Measurements from ENCODE around the gene CLCN5.

Gene CLCN5

DNA sequence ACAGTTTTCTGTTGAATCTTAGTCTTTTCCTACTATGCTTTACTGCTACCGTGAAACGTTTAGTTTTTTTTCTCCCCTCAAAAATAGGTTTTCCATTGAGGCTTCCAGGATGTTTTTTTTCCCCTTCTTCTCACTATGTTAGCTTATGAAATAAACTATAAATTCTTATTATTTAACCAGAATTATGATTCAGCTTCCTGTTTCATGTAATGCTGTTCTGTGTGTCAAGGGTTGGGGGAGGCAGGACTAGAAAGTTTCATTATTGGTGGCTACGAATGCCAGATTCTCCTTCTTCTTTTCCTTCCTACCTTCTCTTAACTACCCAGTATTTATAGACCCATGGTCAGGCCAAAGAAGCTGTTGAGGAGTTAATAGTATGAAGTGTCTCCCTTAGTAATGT is 11.8 kb downstream of the CLCN5 start:
- no peak for DNase-seq (ENCODE audit: low spot score)

DNA sequence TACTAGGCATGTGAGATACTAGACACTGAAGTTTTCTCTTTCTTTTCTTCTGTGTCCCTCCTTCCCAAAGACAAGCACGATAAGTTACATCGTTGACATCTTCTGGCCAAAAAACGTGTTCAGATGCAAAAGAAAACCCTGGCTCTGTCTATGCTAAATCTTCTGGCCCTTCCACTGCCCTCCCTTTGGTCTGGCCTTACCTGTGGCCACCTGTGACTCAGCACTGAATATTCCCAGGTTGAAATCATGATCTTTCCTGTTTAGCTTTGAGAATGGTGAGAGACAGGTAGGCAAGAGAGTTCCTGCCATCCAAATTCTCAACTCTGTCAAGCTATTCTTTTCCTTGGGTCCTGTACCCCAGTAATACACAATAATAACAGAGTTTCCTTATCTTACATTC is 12.3 kb downstream of the CLCN5 start:
- no peak for DNase-seq (ENCODE audit: low spot score)

DNA sequence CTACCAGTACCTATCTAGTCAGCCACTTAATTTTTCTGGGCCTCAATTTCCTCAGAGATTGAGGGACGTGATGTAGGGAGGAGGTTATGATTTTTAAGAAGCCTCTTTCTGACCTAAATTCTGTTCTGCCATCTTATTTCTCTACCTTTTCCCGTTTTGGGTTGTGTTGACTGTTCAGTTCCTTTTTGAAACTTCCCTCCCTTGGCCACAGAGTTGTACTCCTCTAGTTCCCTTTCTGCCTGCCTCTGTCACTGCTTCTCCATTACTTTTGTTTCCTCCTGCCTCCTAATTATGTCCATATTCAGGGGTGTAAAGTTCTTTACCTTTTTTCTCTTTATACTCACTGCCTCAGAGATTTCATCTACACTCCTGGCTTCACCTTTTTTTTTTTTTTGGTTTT is 25.4 kb downstream of the CLCN5 start:
- no peak for DNase-seq (ENCODE audit: low spot score)

DNA sequence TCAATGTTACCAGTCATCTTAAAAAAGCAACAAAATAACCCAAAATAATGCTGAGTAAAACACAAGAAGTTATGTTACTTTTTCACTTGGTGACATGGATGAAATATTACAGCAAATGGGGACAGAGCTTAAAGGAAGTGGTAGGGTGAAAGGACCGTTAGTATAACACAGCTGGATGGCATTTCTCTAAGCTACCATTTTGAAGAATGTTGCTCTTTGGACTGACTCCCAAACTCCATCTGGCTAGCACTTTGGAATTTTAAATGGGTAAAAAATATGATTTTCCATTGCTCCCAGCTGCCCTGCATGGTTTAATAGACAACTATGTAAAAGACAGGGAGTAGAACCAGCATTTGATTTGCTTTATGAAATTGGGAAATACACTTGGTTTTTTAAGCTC is 27.6 kb downstream of the CLCN5 start:
- no peak for DNase-seq (ENCODE audit: low spot score)

DNA sequence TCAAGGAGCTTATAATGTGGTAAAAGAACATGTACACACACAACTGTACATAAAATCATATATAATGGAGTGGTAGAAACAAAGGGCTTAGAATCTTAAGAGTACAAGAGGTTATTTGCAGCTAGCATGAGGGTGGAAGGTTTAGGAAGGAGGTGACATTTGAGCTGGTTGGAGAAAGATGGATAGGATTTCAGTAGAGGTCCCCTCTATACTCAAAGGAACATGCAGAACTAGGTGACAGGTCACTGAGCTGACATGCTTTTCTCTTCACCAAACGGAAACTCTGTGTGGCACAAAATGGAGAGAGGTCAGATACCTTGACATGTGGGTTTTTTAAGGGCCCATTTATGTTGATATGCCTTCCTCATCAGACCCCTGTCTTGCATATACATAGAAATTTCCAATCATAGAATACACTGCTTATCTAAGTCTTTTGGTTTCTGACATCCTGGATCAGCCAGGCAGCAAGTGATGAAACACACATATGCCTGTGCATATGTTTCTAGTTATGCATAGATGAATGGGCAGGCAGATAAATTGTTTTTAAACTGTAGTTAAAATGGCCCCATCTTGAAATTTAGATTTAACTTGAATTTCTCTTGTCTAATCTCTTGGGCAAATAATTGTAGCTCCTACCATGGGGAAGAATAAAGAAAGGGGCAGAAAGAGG is 29.3 kb downstream of the CLCN5 start:
- no peak for DNase-seq (ENCODE audit: low spot score)

DNA sequence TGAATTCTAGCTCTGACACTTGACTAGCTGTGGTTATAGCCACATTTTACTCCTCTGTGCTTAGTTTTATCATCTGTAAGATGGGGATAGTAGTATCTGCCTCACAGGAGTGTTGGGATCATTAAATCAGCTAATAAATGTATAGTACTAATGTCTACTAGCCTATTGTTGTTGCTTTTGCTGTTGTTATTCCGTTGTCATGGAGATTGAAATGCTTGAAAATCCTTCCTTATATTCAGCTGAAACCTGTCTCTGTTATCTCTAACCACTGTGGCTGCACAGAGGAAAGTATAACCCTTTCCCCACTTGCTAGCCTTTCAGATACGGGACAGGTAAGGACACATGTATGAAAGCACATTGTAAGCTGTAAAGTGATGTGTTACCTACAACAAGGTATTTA is 33.9 kb downstream of the CLCN5 start:
- DNase-seq (ENCODE audit: low spot score) = peak; percentile 0

DNA sequence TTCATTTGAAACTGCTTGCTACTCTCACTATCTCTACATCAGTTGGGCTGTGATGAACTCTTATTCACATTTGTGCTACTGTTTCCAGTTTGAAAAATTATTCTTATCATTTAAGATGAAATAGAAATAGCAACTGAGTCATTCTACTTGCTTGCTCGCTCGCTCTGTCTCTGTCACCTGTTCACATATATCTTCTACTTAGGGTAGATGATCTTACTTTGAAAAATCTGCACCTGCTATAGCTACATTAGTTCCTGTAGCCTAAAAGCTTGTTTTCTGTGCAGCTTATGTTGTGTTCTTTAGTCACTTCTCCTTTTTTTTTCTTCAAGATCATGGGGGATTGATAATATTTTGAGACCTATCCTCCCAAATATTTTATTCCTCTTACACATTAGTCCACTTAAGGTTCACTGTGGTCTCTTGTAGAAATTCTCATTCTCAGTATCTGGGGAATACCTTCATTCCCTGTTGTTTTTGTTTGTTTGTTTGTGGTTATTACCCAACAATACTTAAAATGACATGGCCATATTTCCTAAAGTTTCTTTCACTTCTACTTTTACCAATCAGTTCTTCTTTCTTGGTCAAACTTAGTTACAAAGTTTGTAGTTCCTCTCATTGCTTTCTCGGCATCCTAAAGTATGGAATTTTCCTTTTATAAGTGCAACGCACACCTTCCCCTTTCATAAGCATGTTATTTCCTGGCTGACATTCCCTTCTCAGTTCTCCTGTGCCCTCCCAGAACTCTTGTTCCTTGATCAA is 36.5 kb downstream of the CLCN5 start:
- no peak for DNase-seq (ENCODE audit: low spot score)

DNA sequence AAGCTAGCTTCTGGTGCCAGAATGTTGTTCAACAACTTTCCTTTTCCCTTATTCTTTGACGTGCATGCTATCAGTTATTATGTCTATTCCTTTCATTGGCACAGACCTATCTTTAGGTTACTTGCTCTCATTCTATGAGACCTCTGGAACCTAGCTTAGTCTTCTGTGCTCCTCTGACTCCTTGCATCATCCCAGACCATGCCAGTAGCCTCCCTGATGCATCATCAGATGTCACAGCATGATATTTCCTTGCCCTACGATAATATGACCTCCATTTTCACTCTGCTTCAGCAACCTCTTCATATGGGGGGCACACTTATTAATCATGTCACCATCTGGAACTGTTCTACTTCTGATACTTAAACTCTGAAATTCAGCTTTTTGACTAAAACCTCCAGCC is 37.2 kb downstream of the CLCN5 start:
- DNase-seq (ENCODE audit: low spot score) = no peak

DNA sequence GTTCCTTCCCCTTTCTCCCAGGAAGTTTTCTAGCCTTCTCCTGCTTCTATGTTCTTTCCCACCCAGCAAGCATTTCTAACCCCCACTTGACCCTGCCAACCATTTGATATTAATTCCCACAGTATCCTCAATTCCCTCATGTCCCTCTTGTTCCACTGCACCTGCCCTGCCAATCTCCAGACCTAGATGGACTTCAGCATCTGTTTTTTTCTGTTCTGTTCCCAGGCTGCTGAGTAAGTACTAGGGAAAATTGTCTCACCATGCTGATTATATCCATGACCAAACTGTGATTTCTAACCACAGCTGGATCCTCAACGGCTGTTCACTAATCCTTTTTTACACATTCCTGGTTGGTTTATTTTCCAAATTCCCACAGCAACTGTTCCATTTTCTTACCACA is 37.7 kb downstream of the CLCN5 start:
- DNase-seq (ENCODE audit: low spot score) = no peak

DNA sequence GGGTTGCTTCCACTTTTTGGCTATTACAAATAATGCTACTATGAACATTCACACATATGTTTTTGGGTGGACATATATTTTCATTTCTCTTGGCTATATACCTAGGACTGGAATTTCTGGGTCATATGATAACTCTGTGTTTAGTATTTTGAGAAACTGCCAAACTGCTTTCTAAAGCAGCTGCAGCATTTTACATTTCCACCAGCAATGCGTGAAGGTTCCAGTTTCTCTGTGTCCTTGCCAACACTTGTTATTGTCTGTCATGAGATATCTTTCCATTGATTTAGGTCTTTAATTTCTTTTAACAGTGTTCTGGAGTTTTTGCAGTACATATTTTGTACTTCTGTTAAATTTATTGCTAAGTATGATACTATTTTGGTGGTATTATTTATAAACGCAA is 48.3 kb downstream of the CLCN5 start:
- no peak for DNase-seq (ENCODE audit: low spot score)

DNA sequence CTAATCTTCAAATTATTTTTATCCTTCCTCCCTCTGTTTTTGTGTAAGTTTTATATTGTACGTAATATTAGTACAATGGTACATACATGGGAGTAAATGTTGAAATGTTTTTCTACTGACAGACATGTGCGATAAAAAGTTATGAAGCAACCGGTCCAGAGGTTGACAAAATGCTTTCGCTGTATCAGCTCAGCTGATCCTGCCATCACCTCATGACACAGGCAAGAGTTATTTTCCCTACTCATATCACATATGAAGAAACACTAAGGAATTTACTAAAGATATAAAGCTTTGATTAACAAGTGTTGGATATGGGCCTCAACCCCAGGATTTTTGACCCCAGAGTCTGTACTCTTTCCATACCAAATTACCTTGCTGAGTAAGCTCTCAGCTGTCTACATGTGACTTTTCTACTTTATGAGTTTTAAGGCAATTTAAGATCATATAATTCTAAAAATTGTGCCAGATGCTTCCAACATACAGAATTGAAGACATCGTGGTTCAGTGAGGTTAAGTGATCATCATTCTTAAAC is 50.0 kb downstream of the CLCN5 start:
- no peak for DNase-seq (ENCODE audit: low spot score)

DNA sequence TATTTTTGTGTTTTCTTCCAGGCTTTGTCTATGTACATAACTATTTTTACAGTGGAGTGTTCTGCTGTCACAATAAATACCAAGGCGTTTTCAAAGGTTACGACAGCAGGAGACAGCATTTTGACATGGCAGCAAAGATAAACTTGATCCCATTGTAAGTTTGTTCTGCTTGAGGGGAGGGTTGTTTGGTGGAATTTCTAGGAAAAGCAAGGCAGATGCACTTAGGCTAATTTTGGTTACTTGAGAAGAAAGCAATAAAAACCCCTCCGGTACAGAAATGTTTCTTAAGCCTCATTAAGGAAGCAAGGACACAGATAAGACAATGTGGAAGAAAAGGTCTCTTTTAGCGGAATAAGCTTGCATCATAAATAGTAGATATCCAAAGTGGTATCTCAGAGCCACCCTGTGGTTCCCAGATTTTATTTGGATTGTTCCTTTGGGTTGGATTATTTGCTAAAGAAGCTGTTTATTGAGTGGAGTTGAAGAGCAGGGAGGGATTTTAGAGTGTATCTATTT is 54.3 kb downstream of the CLCN5 start:
- DNase-seq (ENCODE audit: low spot score) = no peak

DNA sequence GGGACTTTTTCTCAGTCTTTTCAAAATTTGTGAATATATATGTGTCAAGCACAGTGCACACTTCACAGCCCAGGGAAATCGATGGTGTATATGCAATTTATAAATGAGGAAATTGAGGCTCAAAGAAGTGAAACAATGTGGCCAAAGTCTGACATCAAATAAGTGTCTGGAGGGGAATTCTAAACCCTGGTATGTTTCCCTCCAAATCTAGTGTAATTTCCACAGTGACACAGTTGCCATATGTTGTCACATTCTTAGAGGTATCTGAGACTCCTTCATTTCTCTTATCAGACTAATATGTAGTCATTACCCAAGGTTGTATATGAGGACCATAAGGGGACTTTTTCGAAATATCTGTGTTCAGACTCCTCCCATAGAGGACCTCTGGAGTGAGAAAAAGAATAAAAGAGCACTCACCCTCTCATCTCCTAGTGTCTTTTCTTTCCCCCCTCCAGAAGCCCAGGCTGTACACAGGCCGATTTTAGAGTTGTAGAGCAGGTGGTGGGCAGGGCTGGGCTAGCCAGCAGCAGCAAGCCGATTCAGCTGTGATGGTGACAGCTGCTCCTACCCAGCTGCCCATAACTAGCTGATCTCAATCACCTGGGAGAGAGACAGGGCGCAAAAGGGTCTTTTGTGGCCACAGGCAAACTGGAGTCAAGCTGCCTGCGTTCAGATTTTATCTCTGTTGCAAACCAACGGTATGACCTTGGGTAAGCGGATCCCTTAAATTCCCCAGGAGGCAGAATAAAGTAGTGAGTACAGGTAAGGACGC is 55.1 kb downstream of the CLCN5 start:
- DNase-seq (ENCODE audit: low spot score) = no peak

DNA sequence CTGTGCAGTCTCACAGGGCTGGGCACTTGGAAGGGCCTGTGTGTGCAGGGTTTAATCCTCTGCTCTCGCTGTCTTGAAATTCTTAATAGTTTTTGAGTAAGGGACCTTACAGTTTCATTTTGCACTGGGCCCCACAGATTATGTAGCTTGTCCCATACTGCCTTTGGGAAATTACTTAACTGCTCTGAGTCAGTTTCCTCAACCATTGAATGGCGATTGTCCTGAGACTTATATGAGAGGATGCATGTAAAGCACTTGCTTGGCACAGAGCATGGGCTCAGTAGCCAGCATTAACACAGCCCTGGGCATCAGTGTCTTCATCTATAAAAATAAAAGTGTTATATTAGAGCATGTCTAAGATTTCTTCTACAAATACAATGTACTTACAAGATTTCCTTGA is 55.8 kb downstream of the CLCN5 start:
- DNase-seq (ENCODE audit: low spot score) = no peak

DNA sequence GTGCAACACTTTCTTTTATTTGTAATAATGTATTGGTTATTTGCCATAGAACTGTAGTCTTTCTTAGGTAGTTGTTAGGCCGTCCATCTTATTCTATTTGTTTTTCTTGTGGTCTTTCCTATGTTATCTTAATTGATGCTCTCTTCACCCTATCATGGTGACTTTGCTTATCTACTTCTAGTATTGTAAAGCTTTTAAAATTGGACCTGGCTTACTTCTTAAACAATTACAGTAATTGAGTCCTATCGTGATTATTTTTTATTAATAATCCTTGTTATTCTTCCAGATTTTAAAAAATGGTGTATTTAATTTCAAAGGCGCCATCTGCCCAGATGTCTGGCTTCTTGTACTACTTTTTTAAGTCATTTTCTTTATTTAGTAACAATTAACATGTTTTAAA is 63.7 kb downstream of the CLCN5 start:
- no peak for DNase-seq (ENCODE audit: low spot score)

DNA sequence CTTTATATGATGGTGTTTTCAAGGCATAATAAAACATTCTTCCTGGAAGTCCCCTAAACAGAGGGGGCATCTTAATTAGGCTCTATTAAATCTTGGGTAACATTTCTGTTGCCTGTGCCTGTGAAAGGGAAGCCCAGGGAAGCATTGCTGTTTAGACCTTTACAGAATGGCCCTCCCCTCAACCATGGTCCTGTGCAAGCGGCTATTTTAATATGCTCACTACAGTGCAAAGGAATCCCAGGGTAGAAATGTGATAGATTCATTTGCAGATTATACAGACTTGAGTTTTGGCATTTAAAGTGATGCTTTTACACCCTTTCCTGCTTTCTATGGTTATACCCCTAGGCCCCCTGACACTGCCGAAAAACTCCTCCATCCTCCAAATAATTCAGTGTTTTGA is 65.3 kb downstream of the CLCN5 start:
- no peak for DNase-seq (ENCODE audit: low spot score)

DNA sequence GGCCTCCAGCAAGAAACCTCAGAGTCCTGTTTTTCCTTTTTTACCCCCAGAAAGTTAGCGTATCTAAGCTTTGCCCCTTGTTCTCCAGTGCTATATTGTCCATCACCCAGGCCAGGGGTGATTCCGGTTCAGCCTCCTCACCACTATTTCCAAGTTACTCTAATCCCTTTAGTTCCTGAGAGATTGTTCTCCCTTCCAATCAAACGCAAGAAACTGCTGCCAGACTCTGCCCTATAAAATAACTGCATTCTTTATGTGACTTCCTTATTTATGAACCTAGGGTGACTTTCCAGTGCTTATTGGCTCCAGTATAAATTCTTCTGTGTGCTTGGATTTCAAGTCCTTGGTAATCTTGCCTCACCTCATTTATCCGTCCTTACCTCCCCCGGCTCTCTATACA is 65.7 kb downstream of the CLCN5 start:
- no peak for DNase-seq (ENCODE audit: low spot score)

DNA sequence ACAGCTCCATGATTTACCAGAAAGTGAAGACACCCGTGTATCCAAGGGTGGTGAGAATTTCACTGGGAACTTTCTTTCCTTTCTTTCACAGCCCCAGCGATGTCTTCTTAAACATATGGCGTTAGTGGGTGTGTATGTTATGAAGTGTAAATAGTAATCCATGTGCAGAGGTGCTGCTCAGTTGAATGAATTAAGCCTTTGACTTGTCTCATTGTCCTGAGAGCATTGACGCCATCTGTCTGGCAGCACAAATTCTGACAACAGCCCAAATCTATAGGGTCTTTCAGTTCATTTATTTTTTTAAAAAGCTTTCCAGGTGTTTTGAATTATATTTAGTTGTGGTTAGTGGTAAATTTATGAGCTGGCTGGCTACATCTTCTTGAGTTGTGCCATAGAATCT is 69.4 kb downstream of the CLCN5 start:
- DNase-seq (ENCODE audit: low spot score) = no peak

DNA sequence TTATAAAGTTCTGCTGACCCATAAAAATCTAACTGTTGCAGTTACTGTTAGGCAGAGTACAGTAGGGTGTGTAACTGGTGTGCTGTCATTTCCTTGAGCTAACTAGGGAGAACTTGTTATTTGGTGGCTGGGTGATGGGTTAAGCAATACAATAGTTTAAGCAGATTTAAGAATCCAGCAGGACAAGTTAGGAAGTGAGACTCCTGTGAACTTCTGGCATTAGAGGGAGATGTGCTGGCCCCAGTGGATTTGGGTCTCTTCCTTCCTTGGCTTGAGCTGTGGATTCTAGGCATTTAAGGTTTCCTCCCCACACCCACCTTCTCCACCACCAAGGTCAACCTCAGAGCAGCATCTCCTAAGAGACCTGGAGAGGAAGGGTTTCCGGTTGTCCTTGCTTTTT is 70.5 kb downstream of the CLCN5 start:
- DNase-seq (ENCODE audit: low spot score) = no peak

DNA sequence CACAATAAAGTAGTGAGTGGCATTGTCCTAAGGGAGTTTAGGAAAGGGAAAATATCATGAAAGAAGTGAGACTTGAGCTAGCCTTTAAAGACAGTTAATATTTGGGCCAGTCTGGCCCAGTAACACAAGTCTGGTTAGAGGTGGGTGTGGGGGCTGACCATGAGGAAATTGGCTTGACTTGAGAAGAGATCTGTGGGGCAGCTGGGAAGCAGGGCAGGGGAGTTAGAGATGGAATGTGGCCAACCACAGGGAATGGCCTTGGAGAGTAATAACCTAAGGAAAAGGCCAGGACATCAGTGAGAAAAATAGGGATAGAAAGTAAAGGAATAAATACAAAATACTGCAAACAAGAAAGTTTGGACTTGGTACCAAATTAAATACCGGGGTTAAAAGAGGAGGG is 71.3 kb downstream of the CLCN5 start:
- no peak for DNase-seq (ENCODE audit: low spot score)

DNA sequence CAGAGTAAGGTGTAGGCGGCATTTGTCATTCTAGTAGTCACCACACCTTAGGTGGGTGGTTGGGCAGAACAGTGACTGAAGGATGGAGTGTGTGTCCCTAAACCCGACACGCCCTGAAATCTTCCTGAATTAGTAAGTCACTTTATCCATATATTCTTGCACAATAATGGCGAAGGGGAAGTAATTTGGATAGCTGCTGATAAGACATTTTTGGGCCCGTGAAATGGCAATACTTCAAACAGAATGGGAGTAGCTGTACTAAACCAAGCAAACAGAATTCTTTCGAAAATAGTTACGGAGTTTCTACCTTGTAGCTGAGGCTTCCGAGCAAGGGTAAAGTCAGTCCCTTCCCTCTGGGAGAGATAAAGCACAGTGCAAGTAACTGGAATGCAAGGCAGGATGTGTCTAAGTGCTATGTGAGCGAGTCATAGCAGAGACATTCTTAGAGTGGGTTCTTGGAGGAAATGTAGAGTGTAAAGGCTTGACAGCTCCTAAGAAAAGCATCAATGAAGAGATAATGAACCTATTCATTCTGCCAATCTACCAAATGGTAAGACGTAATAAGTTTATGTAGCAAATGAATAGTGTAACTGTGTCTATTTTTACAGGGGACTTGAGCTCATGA is 72.8 kb downstream of the CLCN5 start:
- DNase-seq (ENCODE audit: low spot score) = peak; percentile 90

DNA sequence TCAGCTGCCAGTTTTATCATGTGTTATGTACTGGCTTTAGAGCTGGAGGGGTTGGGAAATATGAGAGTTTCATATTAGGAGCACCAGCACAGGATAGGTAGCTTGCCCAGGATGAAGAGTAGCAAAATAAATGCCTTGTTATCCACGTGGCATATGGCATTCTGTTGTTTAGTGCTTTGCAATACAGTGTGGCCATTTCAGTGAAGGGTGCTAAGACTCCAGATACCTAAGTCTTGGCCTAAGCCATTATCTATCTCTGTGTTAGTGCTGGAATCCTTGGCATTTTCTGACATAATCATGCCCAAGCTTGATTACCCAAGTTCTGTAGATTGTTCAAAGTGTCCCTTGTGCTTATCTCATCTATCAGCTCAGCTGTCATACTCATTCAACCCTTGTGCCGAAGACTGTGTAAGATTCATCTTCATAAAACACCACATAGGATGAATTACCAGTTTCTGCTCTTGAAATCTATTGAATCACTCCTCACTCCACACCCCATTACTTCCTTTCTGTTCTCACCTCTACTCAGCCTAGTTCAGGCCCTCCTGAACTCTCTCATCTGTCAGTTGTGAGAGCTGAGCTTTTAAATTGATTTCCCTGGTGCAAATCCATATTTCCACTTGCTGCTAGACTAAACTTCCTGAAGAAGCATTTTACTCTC is 73.5 kb downstream of the CLCN5 start:
- DNase-seq (ENCODE audit: low spot score) = no peak
